ENCODE measurements around the gene KANK2.
"Not testable (repeated sequence)": the region's sequence is repeated elsewhere in the genome, so short reads cannot be mapped to it uniquely, and the experiment has no call there.

The KANK2 gene

DNA sequence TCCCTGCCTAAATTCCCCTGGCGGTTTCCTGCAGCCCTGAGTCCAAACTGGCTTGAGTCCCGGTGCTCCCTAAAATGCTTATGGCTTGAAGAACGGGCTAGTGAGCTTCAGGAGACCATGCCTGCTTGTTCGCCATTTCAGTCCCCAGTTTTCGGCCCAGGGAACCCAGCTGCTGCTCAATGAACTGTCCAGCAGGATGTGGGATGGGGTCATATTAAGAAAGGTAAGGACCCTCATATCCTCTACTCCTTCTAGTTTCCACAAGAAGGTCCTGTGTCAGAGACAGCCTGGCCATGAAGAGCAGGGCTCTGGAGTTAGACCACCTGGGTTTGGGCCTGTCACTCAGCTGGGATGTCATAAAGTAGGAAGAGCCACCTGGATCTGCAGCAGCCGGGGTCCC lies 24.8 kb downstream of the KANK2 start:
- DNase-seq (ENCODE audit: low read depth in 2 of 2) = no peak

DNA sequence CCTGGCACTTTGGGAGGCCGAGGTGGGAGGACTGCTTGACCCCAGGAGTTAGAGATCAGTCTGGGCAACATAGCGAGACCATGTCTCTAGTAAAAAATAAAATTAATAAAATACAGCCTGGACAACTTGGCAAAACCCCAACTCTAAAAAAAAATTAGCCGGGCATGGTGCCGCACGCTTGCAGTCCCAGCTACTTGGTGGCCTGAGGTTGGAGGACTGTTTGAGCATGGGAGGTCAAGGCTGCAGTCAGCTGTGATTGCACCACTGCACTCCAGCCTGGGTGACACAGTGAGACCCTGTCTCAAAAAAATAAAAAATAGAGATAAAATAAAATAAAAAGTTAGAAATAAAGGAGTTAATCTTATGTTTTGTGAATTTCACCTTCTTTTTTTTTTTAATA lies 26.2 kb downstream of the KANK2 start:
- no peak for DNase-seq (ENCODE audit: low read depth in 2 of 2)

DNA sequence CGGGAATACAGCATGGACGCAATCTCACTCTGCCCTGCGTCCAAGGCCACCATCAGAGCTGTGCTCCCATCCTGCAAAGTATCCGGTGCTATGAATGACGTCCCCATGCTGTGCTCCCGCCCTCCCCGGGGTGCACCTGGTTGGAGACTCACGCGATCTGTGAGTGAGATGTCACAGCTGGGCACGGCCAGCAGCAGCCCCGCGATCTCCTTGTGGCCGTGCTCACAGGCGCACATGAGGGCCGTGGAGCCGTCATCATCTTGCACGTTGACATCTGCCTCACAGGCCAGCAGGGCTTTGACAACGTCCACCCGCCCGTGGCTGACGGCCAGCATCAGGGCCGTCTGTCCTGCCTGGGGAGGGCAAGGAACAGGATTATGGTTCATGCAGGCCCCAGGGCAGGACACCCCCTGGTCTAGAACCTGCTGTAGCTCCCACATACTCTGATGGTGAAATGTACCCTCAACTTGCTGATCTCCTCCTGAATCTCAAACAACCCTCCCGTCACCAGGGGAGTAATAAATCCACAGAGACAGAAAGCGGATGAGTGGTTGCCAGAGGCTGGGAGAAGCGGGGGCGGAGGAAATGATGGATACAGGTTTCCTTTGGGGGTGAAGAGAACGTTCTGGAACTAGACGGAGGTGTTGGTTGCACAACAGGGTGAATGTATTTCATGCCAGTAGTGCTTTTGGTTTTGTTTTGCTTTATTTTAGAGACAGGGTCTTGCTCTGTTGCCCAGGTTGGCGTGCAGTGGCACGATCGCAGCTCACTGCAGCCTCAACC lies 27.3 kb downstream of the KANK2 start:
- no peak for DNase-seq (ENCODE audit: low read depth in 2 of 2)

DNA sequence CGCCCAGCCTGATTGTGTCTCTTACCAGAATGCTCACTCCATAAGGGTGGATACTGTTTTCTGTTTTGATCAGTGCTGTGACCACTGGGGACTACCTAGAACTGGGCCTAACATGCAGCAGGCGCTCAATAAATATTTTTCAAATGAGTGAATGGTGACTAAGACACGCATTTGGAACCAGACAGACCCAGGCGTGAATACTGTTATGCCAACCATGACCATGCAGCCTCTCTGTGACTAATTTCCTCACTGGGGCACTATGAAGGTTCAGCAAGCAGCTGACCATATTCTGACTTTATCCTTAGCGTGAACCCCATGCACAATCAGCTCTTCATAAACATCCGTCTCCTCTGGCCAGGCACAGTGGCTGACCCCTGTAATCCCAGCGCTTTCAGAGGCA lies 28.8 kb downstream of the KANK2 start:
- no peak for DNase-seq (ENCODE audit: low read depth in 2 of 2)

DNA sequence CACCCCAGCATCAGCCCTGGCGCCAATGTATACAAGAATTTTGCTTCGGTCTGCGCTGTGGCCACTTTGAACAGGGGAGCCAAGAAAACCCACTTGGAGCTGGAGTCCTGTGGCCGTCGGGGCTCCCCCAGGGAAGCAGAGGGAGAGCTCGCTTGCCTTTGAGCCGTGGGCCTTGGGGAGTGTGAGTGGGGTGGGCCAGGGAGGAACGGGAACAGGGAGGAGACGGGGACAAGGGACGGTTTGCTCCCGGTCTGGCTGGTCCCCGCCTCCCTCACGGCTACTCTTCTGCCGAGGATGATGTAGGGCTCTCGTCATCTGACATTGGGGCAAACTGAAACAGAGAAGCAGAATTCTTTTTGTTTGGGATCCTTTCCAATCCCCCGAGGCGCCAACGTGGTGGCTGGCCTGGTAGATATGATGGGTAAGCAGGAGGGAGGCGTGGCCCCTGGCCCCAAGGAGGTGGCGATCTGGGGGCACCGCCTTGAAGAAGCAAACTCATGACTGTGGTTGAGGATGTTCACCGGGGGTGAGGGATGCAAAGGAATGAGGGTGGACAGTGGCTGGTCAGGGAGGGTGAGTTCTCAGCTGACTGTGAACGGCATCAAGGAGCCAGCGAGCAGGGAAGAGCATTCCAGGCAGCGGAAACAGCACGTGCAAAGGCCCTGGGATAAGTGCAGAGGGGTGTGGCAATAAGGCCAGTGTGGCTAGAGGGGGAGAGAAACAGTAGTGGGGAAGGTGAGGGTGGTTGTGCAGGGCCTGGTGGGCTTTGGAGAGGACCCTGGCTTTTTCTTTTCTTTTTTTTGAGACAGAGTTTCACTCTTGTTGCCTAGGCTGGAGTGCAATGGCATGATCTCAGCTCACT lies 30.8 kb downstream of the KANK2 start:
- DNase-seq (ENCODE audit: low read depth in 2 of 2) = no peak

DNA sequence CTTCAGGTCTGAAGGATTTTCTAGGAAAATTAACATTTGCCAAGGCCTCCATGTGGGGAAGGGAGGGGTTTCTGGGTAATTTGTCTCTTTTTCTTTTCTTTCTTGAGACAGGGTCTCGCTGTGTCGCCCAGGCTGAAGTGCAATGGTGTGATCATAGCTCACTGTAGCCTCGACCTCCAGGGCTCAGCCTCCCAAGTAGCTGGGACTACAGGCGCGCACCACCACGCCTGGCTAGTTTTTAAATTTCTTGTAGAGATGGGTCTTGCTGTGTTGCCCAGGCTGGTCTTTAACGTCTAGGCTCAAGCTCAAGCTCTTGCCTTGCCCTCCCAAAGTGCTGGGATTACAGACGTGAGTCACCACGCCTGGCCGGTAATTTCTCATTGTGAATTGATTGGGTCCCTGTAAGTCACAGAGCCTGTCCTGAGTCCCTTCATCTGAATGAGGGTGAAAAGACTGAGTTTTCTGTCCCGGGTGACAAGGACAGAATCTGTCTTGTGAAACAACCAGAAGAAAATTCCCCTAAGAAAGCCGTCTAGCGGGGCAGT lies 31.8 kb downstream of the KANK2 start:
- DNase-seq (ENCODE audit: low read depth in 2 of 2) = no peak

DNA sequence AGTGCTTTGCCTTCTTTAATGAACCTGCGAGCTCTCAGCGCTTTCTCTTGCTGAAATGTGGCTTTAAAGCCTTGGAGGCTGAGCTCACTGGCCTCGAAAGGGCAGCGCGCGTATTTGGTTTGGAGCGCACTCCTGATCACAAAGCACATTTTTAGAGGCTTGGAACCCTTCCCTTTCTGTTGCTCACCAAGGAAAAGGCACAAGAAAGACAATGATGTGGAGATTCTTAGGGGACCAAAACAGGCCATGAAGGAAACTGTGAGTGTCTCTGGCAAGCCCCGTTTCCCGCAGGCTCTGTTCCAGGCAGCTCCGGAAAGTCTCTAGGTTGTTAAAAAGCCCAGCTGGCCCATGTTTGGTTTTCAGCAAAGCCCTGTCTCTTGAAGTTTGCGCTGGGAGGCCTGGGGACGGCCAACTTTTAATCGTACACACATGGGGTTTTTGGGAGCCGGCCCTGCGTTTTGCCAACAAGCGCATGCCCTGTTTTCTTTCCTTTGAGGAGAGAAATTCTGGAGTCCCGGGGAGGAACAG lies 32.4 kb downstream of the KANK2 start:
- DNase-seq (ENCODE audit: low read depth in 2 of 2) = no peak

DNA sequence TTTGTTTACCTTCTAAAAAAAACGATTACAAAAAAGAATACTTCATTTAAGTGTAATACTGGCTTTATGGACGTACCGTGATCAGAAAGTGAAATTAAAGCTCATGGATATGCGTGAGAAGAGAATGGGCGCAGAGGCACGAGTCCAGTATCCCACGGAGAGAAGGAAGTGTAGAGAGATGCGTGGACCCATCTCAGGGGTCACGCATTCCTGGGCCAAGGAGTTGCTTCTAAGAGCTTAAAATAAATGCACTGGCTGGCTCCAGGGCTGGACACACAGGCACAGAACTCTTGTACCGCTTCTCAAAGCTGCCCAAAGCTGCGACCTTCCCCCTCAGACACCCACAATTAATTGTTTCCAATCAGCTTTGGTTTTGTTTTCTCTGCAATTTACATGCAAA lies 33.0 kb downstream of the KANK2 start:
- DNase-seq (ENCODE audit: low read depth in 2 of 2) = no peak

DNA sequence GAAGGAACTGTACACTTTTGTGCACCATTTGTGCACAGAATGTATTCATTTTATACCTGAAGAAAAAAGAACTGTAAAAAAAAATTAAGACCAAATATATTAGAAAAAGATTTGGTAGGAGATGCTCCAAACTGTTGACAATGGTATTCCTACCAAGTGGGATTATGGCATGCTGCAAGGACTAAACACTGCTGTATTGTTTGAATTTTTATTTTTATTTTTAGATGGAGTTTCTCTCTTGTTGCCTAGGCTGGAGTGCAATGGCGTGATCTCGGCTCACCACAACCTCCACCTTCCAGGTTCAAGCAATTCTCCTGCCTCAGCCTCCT lies 36.9 kb downstream of the KANK2 start:
- not testable (repeated sequence) for DNase-seq (ENCODE audit: low read depth in 2 of 2)

DNA sequence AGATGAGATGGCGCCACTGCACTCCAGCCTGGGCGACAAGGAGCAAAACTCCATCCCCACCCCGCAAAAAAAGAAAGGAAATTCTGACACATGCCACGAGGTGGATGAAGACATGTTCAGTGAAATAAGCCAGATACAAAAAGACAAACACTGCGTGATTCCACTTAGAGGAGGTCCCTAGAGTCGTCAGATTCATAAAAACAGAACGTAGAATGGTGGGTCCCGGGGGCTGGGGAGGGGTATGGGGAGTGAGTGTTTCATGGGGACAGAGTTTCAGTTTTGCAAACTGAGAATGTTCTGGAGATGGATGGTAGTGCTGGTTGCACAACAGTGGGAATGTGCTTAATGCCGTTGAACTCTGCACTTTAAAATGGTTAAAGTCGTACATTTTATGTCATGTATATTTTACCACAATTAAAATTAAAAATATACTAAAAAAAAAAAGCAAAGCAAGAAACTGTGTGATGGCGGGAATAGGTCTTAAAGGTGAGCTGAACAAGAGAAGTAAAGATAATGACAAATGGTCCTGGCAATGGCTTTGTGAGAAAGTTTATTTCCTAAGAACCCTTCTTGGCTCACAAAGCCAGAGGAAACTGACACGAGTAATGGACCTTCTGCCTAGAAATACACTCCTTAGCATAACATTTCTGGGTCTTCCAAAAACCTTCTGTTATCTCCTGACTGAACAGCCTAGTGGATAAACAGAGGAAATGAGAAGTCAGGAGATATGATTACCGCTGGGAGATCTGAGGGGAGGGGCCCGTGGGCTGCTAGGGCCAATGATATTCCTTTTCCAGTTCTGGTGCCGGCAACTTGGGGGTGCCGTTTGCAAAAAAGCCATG lies 37.5 kb downstream of the KANK2 start:
- DNase-seq (ENCODE audit: low read depth in 2 of 2) = no peak

DNA sequence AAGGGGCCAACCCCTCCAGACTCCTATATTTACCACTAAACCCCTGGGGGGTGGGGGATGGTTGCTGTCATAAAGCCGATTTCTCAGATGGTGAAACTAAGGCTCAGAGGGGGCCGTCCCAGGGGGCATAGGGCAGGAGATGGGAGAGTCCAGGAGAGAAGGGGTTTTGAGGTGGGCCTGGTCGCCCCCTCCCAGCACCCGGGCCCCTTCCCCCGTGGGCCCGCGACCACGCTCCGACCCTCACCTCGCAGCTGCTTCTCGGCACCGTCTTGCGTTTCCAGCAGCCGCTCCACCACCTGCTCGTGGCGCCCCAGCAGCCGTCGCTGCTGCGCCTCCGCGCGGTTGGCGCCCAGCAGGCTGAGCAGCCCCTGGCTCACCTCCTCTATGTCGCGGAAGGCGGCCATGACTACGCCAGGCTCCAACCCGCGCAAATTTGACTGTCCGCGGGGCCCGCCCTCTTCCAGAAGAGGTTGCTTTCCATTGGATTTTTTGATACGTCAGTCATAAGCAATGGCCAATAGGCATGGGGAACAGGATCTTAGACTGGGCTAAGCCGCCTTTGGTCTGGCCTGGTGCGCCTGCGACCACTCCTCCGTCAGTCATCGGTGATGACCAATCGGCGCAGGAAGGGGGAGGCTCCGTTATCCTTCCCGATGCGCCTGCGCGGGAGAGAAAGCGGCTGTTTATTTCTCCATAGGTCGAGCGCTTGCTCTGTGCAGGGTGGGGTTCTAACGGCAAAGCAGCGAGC lies 41.8 kb downstream of the KANK2 start, which contains the start of gene SPC24:
TSS of gene SPC24 (minus strand) at position 410 of the 748 bp plus-strand sequence. CDS start at position 404, 6 bp downstream.
- DNase-seq (ENCODE audit: low read depth in 2 of 2) = peak; percentile 87 to 88

DNA sequence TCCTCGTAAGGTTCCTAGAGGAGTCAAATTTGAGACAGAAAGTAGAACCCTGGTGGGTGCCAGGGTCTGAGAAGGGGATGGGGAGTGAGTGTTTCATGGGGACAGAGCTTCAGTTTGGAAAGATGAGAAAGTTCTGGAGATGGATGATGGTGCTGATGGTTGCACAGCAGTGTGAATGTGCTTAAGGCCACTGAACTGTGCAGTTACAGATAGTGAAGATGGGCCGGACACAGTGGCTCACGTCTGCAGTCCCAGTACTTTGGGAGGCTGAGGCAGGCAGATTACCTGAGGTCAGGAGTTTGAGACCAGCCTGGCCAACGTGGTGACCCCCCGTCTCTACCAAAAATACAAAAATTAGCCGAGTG lies 42.7 kb downstream of the KANK2 start:
- no peak for DNase-seq (ENCODE audit: low read depth in 2 of 2)

DNA sequence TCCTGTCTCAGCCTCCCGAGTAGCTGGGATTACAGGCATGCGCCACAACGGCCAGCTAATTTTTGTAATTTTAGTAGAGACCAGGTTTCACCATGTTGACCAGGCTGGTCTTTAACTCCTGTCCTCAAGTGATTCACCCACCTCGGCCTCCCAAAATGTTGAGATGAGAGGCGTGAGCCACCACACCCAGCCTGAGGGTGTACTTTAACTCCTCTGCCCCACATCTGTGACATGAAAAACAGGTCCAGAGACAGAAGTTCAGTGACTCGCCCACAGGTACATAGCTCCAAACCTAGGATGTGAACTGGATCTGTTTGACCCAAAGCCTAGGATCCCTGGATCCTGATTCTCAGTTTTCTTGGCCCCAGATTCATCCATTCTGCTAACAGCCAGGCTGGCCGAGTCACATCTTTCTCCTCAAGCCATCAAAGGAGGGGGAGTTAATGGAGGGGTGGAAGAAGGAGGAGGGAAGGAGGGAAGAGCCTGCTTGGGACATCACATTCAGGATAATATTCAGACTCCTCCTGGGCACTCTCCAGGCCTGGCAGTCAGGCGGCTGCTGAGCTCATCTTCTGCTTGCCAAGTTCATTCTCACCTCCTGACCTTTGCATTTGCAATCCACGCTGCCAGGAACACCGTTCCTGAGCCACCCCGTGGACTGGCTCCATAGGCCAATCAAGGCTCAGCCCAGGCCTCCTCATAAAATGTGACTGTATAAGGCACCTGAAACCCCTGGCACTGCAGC lies 44.9 kb downstream of the KANK2 start:
- no peak for DNase-seq (ENCODE audit: low read depth in 2 of 2)

DNA sequence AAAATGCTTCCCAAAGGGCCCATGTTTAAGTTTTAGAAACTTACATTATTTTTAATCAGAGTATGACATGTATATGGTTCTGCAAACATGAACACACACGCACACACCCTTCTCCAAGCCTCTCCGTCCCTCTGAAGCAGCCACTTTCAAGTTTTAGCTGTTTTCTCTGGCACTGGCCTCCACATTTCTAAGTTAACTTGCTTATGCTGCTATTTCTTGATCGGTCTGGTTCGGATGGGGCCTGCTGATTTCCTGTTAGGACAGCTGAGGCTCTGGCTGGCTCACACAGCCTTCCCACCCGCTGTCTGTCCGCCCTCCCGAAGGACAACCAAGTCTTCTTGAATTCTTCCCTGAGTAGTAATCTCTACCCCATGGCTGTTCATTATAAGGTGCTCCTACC lies 46.2 kb downstream of the KANK2 start:
- no peak for DNase-seq (ENCODE audit: low read depth in 2 of 2)

DNA sequence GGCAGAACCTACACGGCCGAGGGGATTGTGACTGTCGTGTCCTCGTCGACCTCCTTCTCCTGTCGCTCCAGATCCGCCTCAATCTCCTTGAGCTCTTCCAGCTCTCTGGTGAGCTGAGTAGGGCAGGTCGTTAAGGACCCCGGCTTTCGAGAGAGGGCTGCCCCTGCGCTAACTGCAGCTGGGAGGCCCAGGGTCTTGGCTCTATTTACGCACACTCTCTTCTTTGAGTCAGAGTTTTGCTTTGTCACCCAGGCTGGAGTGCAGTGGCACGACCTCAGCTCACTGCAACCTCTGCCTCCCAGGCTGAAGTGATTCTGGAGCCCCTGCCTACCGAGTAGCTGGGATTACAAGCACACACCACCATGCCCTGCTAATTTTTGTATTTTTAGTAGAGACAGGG lies 49.3 kb downstream of the KANK2 start:
- no peak for DNase-seq (ENCODE audit: low read depth in 2 of 2)

DNA sequence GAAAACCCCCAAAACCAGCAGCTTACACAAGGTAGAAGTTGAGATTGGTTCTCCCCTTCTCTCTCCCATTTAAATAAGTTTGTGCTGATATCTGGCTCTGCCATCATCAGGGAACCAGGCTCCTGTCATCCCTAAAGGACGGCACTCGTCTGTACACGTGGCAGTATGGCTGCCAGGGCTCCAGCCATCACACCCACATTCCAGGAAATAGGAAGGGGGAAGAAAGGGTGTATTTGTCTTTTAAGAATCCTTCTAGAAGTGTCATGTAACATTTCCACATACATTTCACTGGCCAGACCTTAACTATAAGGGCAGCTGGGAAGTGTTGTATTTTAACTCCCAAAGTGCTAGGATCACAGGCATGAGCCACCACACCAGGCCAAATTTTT lies 51.8 kb downstream of the KANK2 start:
- no peak for DNase-seq (ENCODE audit: low read depth in 2 of 2)

DNA sequence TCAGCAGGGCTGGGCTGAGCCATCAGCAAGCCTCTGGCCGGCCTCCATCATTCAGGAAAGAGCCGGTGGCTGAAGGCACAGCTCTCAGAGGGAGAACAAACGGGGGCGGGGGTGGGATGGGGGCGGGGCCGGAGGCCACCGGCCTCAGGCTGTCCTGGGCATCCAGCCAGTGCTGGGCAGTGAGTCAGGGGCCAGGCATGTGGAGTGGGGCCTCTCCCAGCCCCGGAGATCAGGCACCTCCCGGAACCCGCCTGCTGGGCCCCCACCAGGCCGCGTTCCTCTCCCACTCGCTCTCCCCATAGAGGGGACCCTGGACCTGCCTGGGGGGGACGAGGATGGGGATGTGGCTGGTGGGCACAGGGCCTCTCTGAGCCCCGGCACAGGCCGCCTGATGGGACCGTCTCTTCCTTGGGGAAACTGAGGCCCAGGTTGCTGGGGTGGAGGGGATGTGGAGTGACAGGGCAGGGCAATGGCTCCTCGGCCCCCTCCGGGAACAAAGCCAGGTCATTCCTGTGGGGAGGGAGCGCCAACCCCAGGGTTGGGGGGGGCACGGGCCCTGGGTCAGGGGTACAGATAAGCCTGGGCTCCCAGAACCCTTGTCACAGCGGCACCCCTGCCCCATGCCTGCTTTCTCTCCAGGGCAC lies 54.7 kb downstream of the KANK2 start:
- DNase-seq (ENCODE audit: low read depth in 2 of 2) = no peak

DNA sequence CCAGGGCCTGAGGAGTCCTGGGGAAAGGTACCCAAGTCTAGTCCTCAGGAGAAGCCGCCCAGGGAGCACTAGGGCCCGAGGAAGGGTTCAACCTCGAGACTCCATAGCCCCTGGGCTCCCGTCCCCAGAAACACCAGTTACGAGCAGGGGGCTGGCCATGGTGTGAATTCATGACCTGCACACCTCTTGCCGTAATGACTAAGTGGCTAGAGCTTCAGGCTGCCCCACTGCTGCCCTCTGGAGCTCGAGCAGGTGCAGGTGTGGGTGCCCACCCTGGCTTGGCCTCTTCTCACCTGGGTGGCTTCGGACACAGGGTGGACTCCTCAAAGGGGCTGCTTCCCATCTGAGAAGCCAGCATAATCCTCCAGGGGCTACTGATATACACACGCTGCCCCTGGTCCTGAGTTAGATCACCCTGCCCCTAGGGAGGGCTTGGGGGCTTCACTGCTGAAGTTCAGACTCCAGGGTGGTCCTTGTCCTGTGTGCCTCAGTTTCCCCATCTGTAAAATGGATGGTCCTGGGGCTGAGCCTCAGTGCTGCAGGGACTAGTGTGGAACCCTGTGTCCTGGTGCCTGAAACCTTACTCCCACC lies 55.3 kb downstream of the KANK2 start:
- no peak for DNase-seq (ENCODE audit: low read depth in 2 of 2)

DNA sequence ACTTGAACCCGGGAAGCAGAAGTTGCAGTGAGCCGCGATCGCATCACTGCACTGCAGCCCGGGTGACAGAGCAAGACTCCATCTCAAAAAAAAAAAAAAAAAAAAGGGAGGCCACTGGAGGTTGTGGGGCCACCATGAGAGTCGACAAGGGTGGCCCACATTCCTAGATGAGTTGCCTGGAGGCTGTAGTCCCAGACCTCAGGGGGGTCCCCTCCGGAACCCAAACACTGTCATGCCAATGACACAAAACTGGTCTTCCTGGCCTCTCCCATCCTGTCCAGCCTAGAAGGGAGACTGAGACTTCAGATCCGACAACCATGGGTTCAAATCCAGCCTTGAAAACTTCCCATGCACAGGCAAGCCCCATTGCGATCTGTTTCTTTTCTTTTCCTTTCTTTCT lies 56.4 kb downstream of the KANK2 start:
- DNase-seq (ENCODE audit: low read depth in 2 of 2) = no peak

All from stimulated activated CD8-positive, alpha-beta memory T cell treated with anti-CD3 and anti-CD28 coated beads, Interleukin-2, amount 100 ng/mL, for 48 hours (primary cell).